ENCODE data around the gene ZNF346. TPM values are rescaled to one million over a fixed set of nuclear protein-coding genes. Genes with fewer than 3 reads are reported as not detected.
"Not testable (repeated sequence)": the region's sequence is repeated elsewhere in the genome, so short reads cannot be mapped to it uniquely, and the experiment has no call there.

Gene ZNF346
- total and polyA plus RNA-seq, 12 donors = 4.8 to 11.0 (median 7.9) TPM

DNA sequence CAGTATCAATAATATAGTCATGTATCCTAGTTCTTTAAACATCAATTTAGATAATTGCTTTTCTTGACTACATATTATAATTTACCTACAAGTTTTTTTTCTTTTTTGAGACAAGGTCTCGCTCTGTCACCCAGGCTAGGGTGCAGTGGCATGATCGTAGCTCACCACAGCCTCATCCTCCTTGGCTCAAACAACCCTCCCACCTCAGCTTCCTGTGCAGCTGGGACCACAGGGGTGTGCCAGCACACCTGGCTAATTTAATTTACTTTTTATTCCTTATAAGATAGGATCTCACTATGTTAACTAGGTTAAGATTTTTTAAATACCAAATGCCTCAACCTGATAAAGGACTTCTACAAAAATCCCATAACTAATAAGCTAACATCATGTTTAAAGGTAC is 37.0 kb upstream of the ZNF346 start:
- peak overlapping the region in 3 of 10 donors; percentile 6 to 62 (median 23) for H3K27ac ChIP-seq
- H3K4me3 ChIP-seq = no peak overlapping the region
- no peaks in the 10 kb centered on the region for H3K27me3 ChIP-seq
- WGBS, 2 donors = 74 to 81% methylated on average over 2 of the region's 2 CpGs
- ATAC-seq = peak in 1 of 8 donors; percentile 45
- DNase-seq = no peak
- peaks cover 0 to 22% (median 12%) of the 10 kb centered on the region in 9 donors for H3K36me3 ChIP-seq
- H3K9me3 ChIP-seq = no peaks in the 10 kb centered on the region
- TF ChIP-seq, protein P1, sequence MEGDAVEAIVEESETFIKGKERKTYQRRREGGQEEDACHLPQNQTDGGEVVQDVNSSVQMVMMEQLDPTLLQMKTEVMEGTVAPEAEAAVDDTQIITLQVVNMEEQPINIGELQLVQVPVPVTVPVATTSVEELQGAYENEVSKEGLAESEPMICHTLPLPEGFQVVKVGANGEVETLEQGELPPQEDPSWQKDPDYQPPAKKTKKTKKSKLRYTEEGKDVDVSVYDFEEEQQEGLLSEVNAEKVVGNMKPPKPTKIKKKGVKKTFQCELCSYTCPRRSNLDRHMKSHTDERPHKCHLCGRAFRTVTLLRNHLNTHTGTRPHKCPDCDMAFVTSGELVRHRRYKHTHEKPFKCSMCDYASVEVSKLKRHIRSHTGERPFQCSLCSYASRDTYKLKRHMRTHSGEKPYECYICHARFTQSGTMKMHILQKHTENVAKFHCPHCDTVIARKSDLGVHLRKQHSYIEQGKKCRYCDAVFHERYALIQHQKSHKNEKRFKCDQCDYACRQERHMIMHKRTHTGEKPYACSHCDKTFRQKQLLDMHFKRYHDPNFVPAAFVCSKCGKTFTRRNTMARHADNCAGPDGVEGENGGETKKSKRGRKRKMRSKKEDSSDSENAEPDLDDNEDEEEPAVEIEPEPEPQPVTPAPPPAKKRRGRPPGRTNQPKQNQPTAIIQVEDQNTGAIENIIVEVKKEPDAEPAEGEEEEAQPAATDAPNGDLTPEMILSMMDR (IDR thresholded peaks at IDR 0.05) = no peak
- peaks cover 0 to 40% (median 10%) of the 10 kb centered on the region in 9 donors for H3K4me1 ChIP-seq
- intact Hi-C loops (cut with DNase I) = no loop called here

DNA sequence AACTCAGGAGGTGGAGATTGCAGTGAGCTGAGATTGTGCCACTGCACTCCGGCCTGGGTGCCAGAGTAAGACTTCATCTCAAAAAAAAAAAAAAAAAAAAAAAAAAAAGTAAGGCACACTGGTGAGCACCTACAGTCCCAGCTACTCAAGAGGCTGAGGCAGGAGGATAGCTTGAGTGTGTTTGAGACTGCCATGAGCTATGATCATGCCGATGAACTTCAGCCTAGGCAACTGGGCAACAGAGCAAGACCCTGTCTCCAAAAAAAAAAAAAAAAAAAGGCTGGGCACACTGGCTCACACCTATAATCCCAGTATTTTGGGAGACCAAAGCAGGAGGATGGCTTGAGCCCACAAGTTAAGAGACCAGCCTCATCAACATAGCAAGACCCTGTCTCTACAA is 36.2 kb upstream of the ZNF346 start:
- 97 to 100% methylated on average over 2 of the region's 2 CpGs for WGBS, 2 donors

DNA sequence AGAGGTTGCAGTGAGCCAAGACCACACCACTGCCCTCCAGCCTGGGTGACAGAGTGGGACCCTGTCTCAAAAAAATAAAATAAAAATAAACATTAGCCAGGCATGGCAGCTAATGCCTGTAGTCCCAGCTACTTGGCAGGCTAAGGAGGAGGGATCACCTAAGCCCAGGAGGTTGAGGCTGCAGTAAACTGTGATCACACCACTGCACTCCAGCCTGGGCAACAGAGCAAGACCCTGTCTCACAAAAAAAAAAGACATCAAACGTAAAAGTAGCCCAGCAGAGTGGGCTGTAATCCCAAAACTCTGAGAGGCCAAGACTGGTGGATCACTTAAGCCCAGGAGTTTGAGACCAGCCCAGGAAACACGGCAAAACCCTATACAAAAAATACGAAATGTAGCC is 34.9 kb upstream of the ZNF346 start:
- ATAC-seq (peak in 1 of 8 donors; percentile 20), DNase-seq (no peak)
- Histone ChIP-seq H3K9me3 (no peaks in the 10 kb centered on the region), H3K4me3 (no peak overlapping the region), H3K4me1 (peaks cover 0 to 53% (median 11%) of the 10 kb centered on the region in 9 donors), H3K36me3 (peaks cover 0 to 1% (median 0%) of the 10 kb centered on the region in 9 donors), H3K27ac (no peak overlapping the region), H3K27me3 (no peaks in the 10 kb centered on the region)
- WGBS, 2 donors = 87% methylated on average over 3 of the region's 3 CpGs
- intact Hi-C loops (cut with DNase I) = no loop called here
- TF ChIP-seq, protein P1 (IDR thresholded peaks at IDR 0.05) = no peak

More for the DNA sequence above, 36.2 kb upstream of the ZNF346 start:
- no peak for DNase-seq
- ATAC-seq = no peak
- no peaks in the 10 kb centered on the region for H3K9me3 ChIP-seq
- peaks cover 0 to 47% (median 10%) of the 10 kb centered on the region in 9 donors for H3K4me1 ChIP-seq
- H3K36me3 ChIP-seq = peaks cover 0 to 14% (median 4%) of the 10 kb centered on the region in 9 donors
- H3K27me3 ChIP-seq = no peaks in the 10 kb centered on the region
- H3K4me3 ChIP-seq = no peak overlapping the region
- intact Hi-C loops (cut with DNase I) = no loop called here
- TF ChIP-seq, protein P1 (IDR thresholded peaks at IDR 0.05) = no peak
- no peak overlapping the region for H3K27ac ChIP-seq

DNA sequence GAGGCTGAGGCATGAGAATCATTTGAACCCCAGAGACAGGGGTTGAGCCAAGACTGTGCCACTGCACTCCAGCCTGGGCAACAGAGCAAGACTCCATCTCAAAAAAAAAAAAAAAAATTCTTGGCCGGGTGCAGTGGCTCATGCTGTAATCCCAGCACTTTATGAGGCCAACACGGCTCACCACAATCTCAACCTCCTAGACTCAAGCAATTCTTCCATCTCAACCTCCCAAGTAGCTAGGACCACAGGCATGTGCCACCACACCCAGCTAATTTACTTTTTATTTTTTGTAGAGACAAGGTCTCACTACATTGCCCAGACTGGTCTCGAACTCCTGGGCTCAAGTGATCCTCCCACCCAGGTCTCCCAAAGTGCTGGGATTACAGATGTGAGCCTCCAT is 29.4 kb upstream of the ZNF346 start:
- 91 to 97% methylated on average over 3 of the region's 3 CpGs for WGBS, 2 donors
- H3K36me3 ChIP-seq; H3K27me3 ChIP-seq; intact Hi-C loops (cut with DNase I); H3K4me3 ChIP-seq; DNase-seq; ATAC-seq: not testable (repeated sequence)
- Histone ChIP-seq H3K4me1 (peaks cover 0 to 72% (median 21%) of the 10 kb centered on the region in 9 donors), H3K9me3 (peaks cover 0 to 19% (median 0%) of the 10 kb centered on the region in 11 donors), H3K27ac (peak overlapping the region in 6 of 10 donors; percentile 1 to 88 (median 70))

DNA sequence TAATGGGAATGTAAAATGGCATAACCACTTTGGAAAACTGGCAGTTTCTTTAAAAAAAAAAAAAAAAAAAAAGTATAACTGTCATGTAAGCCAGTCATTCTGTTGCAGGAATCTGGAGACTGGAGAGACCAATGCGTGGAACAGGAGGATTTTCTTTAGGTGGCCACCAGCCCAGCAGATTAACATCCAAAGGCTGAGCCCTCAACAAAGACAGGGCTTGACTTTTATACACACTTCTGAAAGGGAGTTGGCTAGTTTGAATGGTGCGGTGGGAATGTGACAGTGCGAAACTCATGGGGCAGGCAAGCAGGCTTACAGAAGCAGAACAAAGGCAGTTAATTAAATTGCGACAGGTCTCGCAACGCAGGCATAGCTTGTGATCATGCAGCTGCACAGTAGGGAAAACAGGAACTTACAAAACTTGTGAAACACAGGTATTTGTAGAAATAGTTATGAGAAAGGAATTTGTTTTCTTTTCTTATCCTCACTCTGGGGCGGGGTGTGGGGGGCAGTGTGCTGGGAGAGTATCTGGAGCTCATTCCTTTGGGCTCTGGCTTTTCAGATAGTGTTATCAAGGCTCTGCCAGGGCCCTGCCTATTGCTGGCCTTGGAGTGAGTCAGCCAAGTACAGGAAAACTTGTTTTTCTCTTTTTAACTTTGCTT is 27.9 kb upstream of the ZNF346 start:
- H3K4me3 ChIP-seq = no peak overlapping the region
- peaks cover 0 to 68% (median 24%) of the 10 kb centered on the region in 9 donors for H3K4me1 ChIP-seq
- 68 to 69% methylated on average over 7 of the region's 7 CpGs for WGBS, 2 donors
- intact Hi-C loops (cut with DNase I) = no loop called here
- DNase-seq (peak in 1 of 2 donors; percentile 25), ATAC-seq (peak; percentile 26 to 88 (median 77))
- no peaks in the 10 kb centered on the region for H3K36me3 ChIP-seq
- TF ChIP-seq, protein P1 (IDR thresholded peaks at IDR 0.05) = no peak
- no peaks in the 10 kb centered on the region for H3K27me3 ChIP-seq
- H3K9me3 ChIP-seq = peaks cover 0 to 19% (median 0%) of the 10 kb centered on the region in 11 donors
- H3K27ac ChIP-seq = peak overlapping the region in 9 of 10 donors; percentile 42 to 88 (median 55)
